GM12873 (cell line): ENCODE results near the gene YARS2.

Experiments used
- TF ChIP-seq, protein P1 (sequence below): IDR thresholded peaks from 2 replicates; pipeline ENCODE4 v1.5.1; 2012; ENCODE audit warnings: low read depth, mild to moderate bottlenecking, moderate library complexity, low read length, control low read depth; ENCODE audit not compliant: insufficient read depth; ENCODE audit errors: missing control alignments

YARS2 gene

DNA sequence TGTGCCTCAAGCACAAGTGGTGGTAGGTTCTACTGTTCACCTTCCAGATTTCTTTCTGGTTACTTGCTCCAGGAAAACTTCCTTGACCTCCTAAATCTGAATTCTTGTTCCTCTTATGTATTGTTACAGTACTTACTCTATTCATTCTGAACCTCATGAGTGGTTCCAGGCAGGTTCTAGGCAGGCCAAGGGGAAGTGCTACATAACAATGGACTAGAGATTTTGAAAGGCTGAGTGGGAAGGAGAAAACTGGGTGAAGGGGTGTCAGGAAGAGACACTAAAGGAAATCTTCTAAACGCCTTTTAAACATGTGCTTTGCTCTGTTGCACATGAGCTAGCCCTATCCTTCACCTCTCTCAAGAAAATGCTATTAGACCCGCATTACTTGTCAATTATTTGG is 1.6 kb downstream of the YARS2 start:
- TF ChIP-seq, protein P1, sequence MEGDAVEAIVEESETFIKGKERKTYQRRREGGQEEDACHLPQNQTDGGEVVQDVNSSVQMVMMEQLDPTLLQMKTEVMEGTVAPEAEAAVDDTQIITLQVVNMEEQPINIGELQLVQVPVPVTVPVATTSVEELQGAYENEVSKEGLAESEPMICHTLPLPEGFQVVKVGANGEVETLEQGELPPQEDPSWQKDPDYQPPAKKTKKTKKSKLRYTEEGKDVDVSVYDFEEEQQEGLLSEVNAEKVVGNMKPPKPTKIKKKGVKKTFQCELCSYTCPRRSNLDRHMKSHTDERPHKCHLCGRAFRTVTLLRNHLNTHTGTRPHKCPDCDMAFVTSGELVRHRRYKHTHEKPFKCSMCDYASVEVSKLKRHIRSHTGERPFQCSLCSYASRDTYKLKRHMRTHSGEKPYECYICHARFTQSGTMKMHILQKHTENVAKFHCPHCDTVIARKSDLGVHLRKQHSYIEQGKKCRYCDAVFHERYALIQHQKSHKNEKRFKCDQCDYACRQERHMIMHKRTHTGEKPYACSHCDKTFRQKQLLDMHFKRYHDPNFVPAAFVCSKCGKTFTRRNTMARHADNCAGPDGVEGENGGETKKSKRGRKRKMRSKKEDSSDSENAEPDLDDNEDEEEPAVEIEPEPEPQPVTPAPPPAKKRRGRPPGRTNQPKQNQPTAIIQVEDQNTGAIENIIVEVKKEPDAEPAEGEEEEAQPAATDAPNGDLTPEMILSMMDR: no peak

DNA sequence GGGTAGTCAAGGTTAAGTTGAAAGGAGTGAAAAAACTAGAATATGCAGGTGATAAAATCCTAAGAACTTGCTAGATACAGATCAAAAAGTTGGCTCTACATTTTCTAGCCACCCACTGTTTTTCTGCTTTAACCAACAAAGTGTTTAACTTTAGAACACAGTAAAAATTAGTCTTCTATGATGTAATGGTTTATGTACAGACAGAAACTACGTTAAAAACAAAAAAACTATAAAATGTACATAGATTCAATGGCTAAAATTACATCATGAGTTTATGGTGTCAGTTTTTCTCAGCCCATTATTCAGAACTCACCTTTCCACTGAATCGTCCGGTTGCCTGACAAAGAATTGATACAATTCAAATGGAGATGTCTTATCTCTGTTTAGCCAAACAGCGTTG is 2.1 kb downstream of the YARS2 start:
- TF ChIP-seq, protein P1: no peak

DNA sequence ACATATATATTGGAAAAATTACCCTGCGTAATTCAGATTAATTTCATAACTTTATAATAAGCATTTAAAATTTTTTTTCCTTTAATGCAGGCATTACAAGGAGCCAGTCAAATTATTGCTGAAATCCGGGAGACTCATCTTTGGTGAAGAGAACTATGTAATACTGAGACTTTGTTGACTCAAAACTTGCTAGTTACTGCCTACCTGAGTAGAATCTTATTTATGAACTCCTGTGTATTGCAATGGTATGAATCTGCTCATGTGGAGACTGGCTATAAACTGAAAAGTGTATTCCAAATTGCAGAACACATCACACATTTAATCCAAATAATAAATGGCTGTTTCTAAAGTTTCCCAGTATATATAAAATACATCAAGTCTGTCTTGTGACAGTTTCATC is 12.4 kb downstream of the YARS2 start:
- TF ChIP-seq, protein P1: no peak

DNA sequence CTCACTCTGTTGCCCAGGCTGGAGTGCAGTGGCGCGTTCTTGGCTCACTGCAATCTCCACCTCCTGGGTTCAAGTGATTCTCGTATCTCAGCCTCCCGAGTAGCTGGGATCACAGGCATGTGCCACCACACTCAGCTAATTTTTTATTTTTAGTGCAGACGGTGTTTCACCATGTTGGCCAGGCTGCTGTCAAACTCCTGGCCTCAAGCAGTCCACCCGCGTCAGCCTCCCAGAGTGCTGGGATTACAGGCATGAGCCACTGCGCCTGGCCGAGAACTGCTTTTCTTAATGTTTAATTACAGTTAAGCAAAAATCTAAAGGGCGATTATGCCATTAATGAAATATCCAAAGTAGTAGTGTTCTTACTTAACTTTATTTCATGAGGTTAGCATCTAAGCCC is 13.6 kb downstream of the YARS2 start:
- TF ChIP-seq, protein P1: no peak

DNA sequence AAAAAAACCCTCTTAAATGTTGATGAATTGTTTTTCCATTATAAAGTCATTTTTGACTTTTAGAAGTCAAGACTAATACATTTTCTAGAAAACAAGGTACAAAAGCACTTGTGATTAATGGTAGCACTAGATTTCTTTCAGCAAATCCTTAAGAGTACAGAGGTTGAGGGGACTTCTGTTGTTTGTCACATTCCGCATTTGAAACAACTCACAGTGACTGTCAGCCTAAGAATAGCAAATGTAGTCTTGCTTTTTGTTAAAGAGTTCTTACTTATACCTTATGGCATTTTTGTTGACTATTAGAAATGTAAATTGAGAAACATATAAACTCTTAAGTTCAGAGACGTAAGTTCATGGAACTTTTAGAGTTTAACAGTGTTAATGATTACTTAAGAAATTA is 16.4 kb downstream of the YARS2 start:
- TF ChIP-seq, protein P1: no peak

DNA sequence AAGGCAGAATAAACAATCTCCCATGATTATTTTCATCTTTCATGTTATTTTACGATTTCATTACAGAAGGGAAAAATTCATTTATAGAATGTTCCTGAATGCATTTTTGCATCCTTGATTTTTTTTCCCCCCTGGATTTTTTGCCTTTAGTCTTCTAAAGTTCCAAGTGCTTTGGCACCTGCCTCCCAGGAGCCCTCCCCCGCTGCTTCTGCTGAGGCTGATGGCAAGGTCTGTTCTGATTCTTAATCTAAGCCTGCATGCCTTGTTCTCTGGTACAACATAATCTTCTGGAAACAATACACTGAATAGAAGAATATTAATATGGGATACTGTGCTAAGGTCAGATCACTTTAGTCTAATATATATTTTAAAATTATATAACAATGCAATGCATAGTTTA is 18.0 kb downstream of the YARS2 start:
- TF ChIP-seq, protein P1: no peak

DNA sequence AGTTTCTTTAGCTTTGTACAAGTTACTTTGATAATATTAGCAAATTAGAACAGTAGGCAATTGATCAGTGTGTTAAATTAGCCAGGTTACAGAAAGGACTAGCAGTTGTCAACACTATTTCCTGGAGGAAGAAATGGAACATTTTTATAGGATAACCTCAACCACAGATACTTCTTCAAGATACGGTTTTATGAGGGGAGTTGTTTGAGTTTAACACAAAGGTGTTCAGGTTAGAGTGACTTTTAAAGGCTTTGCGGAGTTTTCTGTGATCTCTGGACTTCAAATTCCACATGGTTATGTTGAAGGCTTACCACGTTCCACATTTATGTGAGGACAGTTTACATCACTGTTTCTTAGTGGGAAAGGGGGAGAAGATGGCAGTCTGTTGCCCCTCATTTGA is 19.3 kb downstream of the YARS2 start:
- TF ChIP-seq, protein P1: no peak
